Measurements from ENCODE around the gene SLC11A2. TPM values are rescaled to one million over a fixed set of nuclear protein-coding genes. Genes with fewer than 3 reads are reported as not detected.

Gene SLC11A2
- total and polyA plus RNA-seq, 7 donors, result 3.9 to 44.6 (median 25.0) TPM

GRCh38 chr12:50986966-50987737, 39.0 kb downstream of the SLC11A2 start:
- WGBS, 2 donors, result 10 to 42% methylated on average over 8 of the region's 8 CpGs
- peak; percentile 28 to 64 (median 54) for TF ChIP-seq CTCF (IDR thresholded peaks at IDR 0.05)
- no peak for TF ChIP-seq POLR2A (IDR thresholded peaks at IDR 0.05)
- TF ChIP-seq EP300 (IDR thresholded peaks at IDR 0.05), result no peak
- TF ChIP-seq POLR2AphosphoS5 (IDR thresholded peaks at IDR 0.05), result peak in 3 of 4 donors; percentile 25 to 32 (median 28)
- Histone ChIP-seq H3K4me3 (no peak overlapping the region), H3K36me3 (peaks cover 18 to 51% (median 29%) of the 10 kb centered on the region in 4 donors), H3K9me3 (no peaks in the 10 kb centered on the region), H3K27ac (peak overlapping the region; percentile 59 to 83 (median 76)), H3K4me1 (peaks cover 0 to 33% (median 27%) of the 10 kb centered on the region in 4 donors), H3K27me3 (no peaks in the 10 kb centered on the region)
- intact Hi-C loops (cut with DNase I), result loop anchor here (1.0 kb wide), 2 partner anchors 64 to 162 kb away; no protein-coding TSS in a partner anchor
- peak; percentile 71 for DNase-seq

GRCh38 chr12:50985322-50985721, 40.9 kb downstream of the SLC11A2 start:
- peaks cover 5 to 43% (median 13%) of the 10 kb centered on the region in 4 donors for H3K36me3 ChIP-seq
- intact Hi-C loops (cut with DNase I), result loop anchor here (2.0 kb wide), 1 partner anchor 221 kb away; the partner anchor contains the start of gene ATF1
- H3K9me3 ChIP-seq, result no peaks in the 10 kb centered on the region
- peak; percentile 67 for DNase-seq
- TF ChIP-seq POLR2AphosphoS5 (IDR thresholded peaks at IDR 0.05) (peak; percentile 52 to 81 (median 70)), CTCF (IDR thresholded peaks at IDR 0.05) (no peak), EP300 (IDR thresholded peaks at IDR 0.05) (peak in 2 of 4 donors; percentile 17 to 66)
- peaks cover 0 to 33% (median 27%) of the 10 kb centered on the region in 4 donors for H3K4me1 ChIP-seq
- peak overlapping the region; percentile 59 to 83 (median 76) for H3K27ac ChIP-seq
- no peaks in the 10 kb centered on the region for H3K27me3 ChIP-seq
- H3K4me3 ChIP-seq, result no peak overlapping the region

GRCh38 chr12:50984586-50985298, 41.4 kb downstream of the SLC11A2 start:
- WGBS, 2 donors, result 47 to 70% methylated on average over 2 of the region's 2 CpGs
- intact Hi-C loops (cut with DNase I), result loop anchor here (2.0 kb wide), 1 partner anchor 220 kb away; the partner anchor contains the start of gene ATF1
- peak overlapping the region; percentile 59 to 83 (median 76) for H3K27ac ChIP-seq
- H3K9me3 ChIP-seq, result no peaks in the 10 kb centered on the region
- H3K36me3 ChIP-seq, result peaks cover 5 to 43% (median 11%) of the 10 kb centered on the region in 4 donors
- no peak for TF ChIP-seq CTCF (IDR thresholded peaks at IDR 0.05)
- no peak for TF ChIP-seq POLR2A (IDR thresholded peaks at IDR 0.05)
- no peak for TF ChIP-seq EP300 (IDR thresholded peaks at IDR 0.05)
- no peak for TF ChIP-seq POLR2AphosphoS5 (IDR thresholded peaks at IDR 0.05)
- peaks cover 0 to 33% (median 27%) of the 10 kb centered on the region in 4 donors for H3K4me1 ChIP-seq
- no peaks in the 10 kb centered on the region for H3K27me3 ChIP-seq
- no peak for DNase-seq
- no peak overlapping the region for H3K4me3 ChIP-seq

- WGBS, 2 donors, result 18 to 65% methylated on average over 6 of the region's 6 CpGs
- H3K4me3 ChIP-seq, result no peak overlapping the region
- H3K27me3 ChIP-seq, result no peaks in the 10 kb centered on the region
- DNase-seq, result no peak
- peaks cover 0 to 27% (median 24%) of the 10 kb centered on the region in 4 donors for H3K4me1 ChIP-seq
- no peak overlapping the region for H3K27ac ChIP-seq
- no peak for TF ChIP-seq POLR2AphosphoS5 (IDR thresholded peaks at IDR 0.05)
- no peak for TF ChIP-seq CTCF (IDR thresholded peaks at IDR 0.05)
- TF ChIP-seq POLR2A (IDR thresholded peaks at IDR 0.05), result no peak
- no peak for TF ChIP-seq EP300 (IDR thresholded peaks at IDR 0.05)
- H3K36me3 ChIP-seq, result peaks cover 0 to 26% (median 0%) of the 10 kb centered on the region in 4 donors
- H3K9me3 ChIP-seq, result no peaks in the 10 kb centered on the region
- intact Hi-C loops (cut with DNase I), result no loop called here
These were observed 44.6 kb downstream of the SLC11A2 start for GRCh38 chr12:50981319-50982239.

Measured in sigmoid colon (tissue), 7 donors.